ENCODE measurements around the gene MATCAP1.

- no peak for TF ChIP-seq POLR2A (IDR thresholded peaks at IDR 0.05)
- TF ChIP-seq CTCF (IDR thresholded peaks at IDR 0.05) = no peak
These were observed 31.9 kb upstream of the MATCAP1 start for GRCh38 chr16:67215706-67216105.

All from body of pancreas (tissue), 4 donors.